COLO829 (cell line): Measurements from ENCODE around the gene IFI16.
"Not testable (repeated sequence)": the region's sequence is repeated elsewhere in the genome, so short reads cannot be mapped to it uniquely, and the experiment has no call there.

Experiments
- DNase-seq: peaks from one replicate; pipeline ENCODE4 v3.0.0; 2012; ENCODE audit warnings: low spot score

Gene IFI16

DNA sequence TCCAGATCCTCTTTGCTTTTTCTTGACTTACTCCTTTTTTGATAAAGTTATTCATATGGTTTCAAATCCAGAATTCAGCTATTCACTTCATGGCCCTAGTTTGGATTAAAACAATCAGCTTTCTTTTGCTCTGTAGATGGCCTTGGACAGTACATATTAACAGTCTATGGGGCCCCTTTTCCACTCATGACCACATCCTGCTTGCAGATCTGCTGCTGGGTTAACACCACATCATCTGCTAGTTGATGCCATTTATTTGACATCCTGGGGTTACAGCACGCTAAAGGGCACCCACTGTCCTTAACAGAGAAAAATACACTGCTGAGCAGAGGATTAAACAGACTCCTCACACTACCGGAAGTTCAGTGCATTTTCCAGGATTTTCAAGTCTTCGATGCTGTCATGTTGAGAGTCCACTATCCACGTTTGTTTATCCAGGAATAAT, 941 bp upstream of the IFI16 start:
- no peak for DNase-seq

DNA sequence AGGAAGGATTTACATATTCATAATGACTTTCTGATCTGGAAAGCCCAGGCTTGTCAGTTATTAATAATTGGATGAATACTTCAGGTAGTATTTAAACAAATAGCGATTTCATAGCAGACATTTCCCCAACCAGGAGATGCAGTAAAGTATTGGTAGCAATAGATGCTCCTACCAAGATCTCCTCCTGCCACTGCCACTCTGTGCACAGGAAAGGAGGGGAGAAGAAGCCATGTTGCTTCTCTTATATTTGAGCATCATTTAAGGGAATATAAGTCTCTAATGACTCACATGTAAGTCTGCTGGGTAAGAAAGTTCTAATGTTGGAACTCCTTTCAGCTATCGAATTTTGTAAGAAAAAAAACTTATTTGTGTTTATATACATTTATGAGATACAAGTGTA, 420 bp upstream of the IFI16 start:
- DNase-seq, result no peak

DNA sequence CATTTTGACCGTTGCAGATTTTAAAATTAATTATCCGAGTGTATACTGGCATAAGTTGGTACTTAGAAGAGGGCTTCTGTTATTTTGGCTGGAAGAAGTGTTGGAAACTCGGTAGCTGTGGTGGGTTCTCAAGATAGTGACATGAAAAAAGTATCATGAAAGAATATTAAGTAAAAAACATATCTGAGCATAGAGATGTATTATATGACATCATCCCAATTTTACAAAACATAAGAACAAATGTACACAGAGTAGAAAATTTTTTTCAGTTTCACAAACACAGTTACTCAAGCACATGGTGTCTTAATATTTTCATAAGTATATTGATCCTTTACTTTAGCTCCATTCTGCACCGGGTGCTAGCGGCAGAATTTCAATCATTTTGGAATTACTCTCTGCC, 684 bp downstream of the IFI16 start:
- no peak for DNase-seq

DNA sequence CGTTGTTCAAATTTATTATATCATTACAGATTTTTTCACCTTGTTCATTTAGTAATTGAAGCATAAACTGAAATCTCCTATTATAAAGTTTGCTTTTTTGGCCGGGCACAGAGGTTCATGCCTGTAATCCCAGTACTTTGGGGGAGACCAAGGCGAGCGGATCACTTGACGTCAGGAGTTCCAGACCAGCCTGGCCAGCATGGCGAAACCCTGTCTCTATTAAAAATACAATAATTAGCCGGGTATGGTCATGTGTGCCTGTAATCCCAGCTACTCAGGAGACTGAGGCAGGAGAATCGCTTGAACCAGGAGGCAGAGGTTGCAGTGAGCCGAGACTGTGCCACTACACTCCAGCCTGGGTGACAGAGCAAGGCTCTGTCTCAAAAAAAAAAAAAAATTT, 1.3 kb downstream of the IFI16 start:
- DNase-seq, result not testable (repeated sequence)

DNA sequence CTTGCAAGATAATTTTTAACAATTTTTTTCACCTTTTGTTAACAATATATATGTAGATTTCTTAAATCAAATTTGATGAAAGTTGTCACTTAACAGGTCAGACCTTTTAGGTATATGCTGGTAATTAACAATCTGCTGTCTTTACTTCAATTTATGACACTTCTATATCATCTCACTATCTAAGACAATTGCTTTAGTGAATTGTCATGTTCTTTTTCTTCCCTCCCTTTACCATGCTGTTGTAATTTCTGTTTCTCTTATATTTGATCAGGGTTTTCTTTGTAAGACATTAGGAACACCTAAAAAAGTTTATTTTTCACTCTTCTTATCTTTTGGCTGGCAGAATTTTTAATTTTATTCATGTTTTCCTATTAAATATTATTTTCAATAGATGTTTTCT, 2.0 kb downstream of the IFI16 start:
- no peak for DNase-seq

DNA sequence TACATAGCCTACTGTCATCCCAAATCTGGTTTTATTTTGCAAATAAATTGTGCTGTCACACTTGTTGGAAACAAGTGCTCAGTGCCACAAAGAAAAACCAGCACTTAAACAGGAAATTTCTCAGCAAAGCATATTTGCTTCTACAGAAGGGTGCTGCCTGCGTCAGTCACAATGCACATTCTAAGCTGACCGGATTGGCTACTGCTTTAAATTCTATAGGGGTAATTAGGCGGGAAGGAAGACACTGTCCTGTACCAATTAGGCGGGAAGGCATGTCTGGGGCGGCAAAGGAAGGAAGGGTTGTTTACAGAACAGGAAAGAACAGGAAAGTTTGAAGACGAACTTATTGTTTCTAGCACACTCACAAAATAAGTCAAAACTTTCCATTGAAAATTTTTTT, 2.8 kb downstream of the IFI16 start:
- peak; percentile 73 for DNase-seq

DNA sequence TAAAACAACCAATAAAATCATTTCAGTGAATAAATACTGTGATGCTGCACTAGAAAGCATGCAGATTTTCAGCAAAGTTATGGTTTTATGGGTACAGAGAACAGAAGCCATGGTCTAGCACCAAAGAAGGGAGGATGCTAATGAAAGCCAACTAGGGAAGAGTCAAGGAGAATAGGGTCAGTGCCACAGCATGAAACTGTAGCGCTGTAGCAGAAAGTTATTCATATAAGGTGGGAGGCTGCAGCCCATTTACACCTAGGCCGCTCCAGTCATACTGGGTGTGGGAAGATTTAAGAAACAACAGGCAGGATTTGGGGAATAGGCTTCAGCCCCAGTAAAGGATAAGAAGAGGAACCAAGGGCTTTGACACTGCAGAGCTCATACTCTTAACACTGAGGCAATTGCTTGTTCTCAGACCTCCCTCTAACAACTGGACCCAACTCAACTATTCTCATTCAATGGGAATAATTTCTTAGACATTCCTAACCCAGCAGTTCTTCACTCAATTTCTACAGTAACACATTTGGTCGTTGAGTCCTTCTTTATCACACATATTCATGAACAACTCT, 4.4 kb downstream of the IFI16 start:
- no peak for DNase-seq

DNA sequence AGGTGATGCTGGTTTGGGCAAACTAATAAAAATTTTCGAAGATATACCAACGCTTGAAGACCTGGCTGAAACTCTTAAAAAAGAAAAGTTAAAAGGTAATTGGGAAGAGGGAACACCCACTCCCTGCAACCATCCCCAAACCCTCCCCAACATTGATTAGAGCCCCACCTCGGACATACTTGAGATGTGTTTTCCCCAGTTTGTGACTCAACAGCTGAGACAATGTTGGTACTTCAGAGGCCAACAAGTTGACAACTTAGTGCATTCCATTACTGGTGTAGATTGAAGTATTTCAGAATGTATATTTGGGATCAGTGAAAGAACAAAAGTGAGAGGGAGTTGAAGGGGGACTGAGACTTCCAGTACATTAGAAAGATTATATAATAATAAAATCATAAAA, 5.1 kb downstream of the IFI16 start:
- DNase-seq, result no peak

DNA sequence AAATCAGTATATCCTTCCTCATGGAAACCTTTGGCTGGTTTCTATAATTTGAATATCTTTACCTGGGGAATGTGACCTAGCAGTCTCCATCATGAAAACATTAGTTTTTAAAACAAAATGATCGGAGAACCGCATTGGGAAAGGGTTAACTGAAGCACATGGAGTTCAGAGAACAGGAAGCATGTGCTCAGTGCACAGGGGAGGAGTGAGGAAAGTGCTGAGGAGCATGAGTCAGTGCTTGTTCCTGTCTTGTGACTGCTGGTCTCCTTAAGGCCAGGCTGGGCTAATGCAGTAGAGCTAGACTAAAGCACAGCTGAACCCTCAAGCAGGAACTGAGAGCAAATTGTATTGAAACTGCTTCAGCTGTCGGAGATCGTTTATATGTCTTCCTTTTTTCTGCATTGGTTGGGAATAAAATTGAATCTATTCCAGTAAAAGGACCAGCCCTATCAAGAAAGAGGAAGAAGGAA, 5.8 kb downstream of the IFI16 start:
- DNase-seq, result peak; percentile 91

DNA sequence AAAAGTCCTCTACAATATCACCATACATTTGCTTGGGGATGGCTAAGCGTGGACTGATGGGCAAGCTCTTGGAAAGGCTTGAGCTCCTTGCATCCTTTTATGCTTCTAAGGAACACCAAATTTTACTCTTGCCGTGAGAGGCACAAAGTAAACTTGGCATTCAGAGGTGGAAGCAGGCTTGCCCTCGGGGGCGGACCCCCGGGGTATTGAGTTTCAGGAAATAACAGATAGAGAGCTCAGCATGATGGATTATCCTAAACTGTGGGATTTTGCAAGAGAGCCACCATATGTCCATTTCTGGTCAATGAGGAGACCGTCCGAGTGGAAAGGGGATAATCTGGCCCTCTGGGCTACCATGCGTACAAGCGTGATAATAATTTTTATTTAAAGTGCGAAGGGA, 14.0 kb downstream of the IFI16 start:
- DNase-seq, result no peak

DNA sequence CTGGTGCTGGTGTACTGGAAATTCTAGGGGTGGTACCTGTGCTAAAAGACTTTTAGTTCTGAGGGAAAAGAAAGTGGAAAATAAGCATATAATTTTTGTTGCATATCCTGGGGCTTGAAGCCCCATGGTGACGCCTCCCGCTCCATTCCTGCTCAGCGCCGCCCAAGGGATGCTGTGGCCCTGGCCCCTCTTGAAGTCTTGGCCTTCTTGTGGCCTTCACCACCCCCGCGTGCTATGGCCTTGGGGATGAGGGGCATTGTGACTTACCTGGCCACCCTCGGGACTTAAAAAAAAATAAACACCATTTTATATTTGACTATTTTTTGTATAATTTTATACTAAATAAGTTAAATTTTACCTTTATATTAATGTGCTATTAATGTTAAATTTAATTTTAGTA, 15.3 kb downstream of the IFI16 start:
- no peak for DNase-seq

DNA sequence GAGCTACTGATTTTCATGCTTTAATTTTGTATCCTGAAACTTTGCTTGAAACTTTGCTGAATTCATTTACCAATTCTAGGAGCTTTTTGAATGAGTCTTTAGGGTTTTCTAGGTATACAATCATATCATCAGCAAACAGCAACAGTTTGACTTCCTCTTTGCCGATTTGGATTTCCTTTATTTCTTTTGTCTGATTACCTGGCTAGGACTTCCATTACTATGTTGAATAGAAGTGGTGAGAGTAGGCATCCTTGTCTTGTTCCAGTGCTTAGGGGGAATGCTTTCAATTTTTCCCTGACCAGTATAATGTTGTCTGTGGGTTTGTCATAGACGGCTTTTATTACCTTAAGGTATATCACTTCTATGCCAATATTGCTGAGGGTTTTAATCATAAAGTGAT, 17.1 kb downstream of the IFI16 start:
- DNase-seq, result not testable (repeated sequence)

DNA sequence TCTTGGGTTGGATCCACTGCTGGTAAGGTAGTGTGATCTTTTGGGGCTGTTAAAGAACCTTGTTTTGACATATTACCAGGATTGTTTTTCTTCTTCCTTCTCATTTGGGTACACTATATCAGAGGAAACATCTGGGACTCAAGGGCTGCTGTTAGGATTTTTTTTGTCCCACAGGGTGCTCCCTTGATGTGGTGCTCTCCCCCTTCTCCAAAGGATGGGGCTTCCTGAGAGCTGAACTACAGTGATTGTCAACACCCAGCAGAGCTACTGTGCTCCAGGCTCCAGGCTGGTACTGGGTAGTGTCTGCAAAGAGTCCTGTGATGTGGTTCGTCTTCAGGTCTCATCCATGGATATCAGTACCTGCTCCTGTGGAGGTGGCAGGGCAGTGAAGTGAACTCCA, 20.6 kb downstream of the IFI16 start:
- no peak for DNase-seq

DNA sequence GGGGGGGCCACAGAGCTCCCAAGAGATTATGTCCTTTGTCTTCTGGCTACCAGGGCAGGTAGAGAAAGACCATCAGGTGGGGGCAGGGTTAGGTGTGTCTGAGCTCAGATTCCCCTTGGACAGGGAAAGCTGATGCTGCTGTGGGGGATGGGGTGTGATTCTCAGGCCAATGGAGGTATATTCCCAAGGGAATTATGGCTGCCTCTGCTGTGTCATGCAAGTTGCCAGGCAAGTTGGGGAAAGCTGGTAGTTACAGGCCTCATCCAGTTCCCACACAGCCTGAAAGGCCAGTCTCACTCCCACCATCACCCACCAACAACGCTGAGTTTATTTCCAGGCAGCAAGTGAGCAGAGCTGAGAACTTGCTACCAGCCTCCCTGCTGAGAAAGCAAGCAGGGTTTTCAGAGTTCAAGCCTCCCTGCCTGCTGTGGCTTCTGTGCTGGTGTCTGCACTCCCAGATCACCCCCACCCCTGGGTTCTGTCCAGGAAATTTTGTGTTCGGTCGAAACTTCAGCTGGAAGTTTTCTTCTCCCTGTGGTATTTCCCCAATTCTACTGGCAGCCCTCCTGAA, 21.3 kb downstream of the IFI16 start:
- no peak for DNase-seq

DNA sequence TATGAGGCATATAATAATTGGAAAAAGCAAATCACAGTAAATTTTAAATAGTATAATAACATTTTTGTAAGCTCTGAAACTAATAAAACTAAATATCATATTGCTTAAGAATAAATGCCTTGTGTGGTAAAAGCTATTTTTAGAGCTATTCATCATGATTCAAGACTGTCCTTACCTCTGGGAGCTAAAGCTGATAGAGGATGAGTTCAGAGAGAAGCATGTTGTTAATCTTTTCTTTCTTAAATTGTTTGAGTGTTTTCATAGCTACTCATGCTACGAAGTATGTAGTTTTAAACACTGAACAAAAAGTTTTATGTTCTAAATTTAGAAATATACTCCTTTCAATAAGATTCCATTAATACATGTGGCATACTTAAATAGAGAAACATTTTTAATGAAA, 30.5 kb downstream of the IFI16 start:
- DNase-seq, result peak; percentile 66

DNA sequence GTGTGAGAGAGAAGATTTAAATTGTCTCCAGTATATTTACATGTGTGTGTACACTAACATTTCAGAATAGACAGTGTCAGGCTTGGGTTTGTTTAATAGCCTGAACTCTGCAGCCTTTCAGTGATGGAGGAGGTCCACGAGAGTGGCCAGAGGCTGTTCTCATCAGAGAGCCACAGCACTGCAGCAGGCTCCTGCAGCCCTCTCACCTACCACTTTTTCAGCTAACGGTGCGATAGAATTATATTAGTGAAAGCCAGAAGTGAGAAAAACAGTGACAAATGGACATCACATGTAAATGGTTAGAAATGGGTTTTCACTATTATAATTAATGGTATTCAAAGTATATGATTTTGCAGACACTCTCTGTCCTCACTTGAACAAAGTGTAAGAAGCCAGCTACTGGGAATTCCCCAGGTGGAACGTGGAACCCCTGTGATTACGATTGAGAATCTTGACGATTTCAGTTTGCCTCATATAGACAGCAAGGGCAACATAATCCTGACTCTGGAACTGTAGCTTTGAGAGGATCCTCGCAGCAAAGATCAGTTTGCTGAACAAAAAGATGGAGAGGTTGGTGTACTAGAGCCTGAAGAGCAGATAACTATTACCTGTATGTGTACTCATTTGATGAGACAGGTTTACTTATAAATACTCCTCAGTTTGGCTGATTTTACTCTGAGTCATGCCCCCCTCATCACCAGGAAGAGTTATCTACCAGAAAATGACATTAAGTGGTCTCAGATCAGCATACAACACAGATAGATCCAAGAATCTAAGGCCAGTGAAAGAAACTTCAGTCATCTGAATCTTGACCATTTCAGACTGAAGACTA, 31.4 kb downstream of the IFI16 start:
- DNase-seq, result no peak

DNA sequence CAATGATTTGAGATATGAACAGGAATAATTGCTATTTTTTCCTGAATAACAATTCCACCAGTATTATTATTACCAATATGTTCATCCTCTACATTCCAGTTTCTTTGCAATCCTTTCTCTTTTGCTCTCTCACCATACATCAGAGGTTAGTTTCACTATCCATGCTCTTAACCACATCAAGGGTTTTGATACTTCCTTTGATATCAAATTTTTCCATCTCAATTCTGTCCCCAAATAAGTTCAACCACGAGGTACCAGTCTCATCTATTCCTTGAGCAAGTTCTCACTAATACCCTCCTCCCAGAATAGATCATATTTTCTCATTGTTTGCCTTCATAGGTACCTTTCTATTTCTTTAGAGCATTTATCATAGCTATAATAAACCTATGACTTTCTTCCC, 36.8 kb downstream of the IFI16 start:
- DNase-seq, result not testable (repeated sequence)

DNA sequence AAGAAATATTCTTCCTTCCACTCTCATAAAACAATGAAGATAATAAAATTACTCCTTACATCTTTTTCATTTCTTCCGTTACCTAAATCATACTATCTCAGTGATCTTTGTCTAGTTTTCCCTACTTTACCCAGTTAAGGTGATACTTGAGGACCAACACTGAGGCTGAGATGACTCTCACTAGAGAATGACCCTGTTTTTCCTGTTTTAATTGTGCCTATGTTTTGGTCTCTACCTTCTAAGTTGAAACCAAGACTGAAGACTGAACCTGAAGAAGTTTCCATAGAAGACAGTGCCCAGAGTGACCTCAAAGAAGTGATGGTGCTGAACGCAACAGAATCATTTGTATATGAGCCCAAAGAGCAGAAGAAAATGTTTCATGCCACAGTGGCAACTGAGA, 41.7 kb downstream of the IFI16 start:
- no peak for DNase-seq

DNA sequence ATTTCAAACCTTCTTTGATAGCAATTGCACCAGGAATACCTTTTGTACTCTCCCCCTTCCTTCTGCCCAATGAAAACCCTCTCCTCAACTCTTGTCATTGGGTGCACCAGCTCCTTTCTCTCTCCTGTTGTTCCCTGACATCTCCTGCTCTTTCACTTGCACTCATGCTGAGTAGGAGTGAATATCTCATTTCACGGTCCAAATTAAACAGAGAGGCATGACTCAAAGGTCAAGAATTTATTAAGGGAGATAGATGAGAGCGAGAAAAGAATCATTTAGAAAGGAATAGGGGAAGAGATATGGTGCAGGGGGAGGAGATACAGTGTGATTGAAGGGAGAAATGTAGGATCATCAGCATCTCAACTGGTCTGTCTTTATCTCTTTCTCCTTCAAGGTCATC, 44.7 kb downstream of the IFI16 start:
- peak; percentile 59 for DNase-seq

DNA sequence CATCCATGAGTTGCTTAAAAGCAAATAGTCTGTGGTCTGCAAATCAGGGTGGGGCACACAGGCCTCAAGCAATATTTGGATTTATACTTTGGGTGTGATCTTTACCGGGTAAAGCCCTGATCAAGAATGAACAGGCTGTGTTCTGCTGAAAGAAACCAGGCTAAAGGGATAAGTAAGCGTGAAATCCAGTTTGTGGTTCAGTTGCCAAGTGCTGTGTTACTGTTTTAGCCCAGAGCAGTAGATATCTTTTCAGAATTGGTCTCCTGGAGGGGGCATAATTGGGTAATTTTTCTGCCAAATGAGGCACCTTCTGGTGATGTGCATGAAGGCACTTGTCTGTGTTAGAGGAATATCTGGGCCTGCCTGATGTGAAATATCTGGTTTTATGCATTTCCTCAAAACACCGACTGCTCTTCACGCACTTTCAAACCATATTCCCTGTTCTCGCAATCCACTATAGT, 45.5 kb downstream of the IFI16 start:
- DNase-seq, result no peak

DNA sequence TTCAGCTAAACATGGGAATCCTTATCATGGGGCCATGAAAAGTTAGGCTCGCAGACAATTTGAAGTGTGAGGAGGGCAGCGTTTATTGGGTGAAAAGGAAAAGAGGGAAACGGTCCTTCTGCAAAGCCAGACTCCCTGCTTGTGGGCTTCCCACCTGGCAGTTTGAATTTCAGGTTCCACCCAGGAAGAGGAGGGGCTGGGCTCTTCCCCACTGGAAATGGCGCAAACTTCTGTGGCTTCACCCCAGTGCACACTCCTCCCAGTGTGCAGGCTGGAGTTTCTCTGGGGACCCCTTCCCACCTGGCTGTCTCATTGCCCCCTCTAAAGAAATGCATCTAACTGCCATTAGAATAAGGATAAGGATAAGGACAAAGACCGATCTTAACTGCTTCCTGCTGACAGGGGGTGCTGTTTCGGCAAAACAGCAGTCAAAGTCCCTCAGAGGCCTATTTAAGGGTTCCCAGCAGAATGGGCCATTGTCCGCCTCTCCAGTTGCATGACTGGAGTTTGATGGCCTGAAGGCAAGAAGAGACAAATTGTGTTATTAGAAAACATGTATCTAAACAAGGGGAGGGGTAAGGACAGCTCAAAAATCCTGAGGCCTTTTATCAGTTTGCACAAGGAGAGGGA, 46.5 kb downstream of the IFI16 start:
- DNase-seq, result peak; percentile 83

DNA sequence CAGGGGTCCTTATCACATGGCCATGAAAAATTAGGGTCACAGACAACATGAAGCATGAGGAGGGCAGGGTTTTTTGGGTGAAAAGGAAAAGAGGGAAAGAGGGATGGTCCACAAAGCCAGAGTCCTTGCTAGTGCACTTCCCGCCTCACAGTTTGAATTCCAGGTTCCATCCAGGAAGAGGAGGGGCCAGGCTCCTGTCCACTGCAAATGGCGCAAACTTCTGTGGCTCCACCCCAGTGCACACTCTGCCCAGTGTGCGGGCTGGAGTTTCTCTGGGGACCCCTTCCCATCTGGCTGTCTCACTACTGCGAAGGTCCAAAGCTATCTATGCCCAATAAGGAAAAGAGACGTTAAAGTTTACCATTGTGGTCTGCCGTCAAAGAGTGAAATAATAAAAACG, 49.0 kb downstream of the IFI16 start:
- DNase-seq, result no peak

DNA sequence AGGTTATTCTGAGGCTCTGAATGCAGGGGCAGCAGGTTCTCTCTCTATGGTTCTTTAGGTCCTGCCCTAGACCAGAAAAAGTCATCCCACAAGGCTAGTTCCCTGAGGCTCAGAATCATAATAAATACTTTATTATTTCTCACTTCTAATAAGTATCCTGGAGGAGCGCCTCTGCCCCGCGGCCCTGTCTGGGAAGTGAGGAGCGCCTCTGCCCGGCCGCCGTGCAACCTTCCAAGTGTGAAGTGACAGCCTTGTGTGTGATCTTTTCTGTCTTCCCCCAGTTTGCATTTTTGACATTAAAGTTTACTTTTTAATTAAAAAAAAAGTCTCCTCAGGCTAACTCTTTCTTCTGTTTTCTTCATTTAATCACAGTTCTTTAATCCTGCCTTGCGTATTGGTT, 55.4 kb downstream of the IFI16 start:
- no peak for DNase-seq
